ENCODE measurements around the gene FNDC3A.

Gene FNDC3A

DNA sequence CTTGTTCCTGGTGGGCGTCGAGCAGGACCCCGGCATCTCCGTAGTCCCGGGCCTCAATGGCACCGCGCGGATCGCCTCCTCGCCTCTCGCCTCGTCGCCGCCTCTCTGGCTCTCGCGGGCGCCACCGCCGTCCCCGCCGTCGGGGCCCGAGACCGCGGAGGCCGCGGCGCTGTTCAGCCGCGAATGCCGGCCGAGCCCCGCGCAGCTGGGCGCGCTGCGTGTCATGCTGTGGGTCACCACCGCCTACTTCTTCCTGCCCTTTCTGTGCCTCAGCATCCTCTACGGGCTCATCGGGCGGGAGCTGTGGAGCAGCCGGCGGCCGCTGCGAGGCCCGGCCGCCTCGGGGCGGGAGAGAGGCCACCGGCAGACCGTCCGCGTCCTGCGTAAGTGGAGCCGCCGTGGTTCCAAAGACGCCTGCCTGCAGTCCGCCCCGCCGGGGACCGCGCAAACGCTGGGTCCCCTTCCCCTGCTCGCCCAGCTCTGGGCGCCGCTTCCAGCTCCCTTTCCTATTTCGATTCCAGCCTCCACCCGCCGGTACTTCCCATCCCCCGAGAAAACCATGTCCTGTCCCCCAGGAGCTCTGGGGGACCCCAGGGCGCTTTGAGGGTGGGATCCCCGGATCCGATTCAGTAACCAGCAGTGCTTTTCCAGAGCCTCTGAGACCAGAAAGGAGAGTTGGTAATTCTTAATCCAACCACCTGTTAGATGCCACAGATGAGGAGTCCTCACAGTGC, 245.3 kb downstream of the FNDC3A start:
- no peak for DNase-seq

GRCh38 chr13:49221590-49221965, 245.9 kb downstream of the FNDC3A start:
- no peak for DNase-seq

DNA sequence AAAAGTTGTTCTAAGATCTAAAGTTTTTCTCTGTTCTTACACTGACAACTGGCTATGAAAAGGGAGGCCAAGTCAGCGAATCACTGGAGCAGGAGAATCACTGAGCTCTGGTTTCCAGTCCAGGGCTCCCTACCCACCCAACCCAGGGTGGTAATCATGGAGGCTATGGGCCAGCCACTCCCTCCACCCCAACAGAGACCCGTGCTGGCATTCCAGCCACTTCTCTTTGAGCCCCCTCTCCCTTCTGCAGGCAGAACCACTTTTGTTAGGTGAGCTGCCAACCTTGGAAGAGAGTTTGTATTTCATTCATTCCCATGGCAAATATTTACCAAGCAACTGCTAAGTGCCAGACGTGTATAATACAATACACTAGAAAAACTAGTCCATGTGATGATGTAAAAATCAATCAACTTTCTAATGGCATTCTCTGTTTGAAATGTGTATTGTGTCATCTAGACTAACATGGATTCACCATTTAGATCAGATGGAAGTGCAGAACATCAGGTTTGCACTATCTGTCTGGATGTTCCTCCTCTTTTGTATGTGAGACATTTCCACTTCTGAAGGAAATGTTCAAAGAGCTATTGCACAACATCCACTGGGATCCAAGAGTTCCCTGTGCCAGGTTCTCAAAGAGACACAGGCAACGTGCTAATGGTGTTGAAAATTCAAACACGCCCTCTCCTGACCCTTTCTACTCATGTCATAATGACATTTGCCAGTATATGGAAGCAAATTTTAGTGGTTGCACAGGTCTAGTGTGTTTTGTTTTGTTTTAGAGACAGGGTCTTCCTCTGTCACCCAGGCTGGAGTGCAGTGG, 249.7 kb downstream of the FNDC3A start:
- DNase-seq: no peak

- DNase-seq: no peak
Measured at GRCh38 chr13:49226613-49227012, 250.9 kb downstream of the FNDC3A start.

GRCh38 chr13:49234741-49235140, 259.0 kb downstream of the FNDC3A start:
- DNase-seq: no peak

DNA sequence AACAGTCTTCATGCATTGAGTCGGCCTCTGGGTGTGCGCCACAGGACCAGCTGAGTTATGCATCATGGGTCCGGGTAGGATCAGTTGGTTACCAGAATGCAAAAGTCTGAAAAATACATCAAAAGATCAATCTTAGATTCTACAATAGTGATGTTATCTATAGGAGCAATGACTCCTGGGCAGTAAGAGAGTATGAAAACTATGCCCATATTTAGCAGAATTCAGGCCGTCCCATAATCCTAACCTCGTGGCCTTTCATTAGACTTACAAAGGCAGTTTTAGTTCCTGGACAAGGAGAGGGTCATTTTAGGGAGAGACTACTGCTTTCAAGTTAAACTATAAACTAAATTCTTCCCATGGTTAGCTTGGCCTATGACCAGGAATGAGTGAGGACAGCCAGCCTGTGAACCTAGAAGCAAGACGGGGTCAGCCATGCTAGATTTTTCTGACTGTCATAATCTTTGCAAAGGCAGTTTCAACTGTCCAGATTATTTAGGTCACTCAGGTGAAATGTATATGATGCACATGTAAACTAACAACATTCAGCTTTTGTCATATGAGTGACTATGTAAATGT, 260.2 kb downstream of the FNDC3A start:
- DNase-seq: no peak

DNA sequence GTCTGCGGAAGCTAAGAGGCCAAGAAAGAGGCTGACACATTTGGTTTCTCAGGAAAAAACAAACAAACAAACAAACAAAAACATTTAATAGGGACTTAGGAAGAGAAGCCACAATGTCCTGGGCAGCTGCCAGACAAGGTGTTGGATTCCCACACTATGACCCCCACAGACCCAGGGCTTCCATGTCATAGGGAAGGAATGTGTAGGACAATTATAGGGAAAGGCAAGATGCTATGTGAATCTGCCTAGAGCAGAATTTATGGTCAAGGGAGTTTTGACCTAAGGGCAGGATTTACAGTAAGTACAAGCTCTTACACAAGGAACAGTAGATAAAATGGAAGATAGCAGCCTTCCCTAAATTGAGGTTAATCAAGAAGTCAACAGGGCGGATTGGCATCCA, 262.9 kb downstream of the FNDC3A start:
- no peak for DNase-seq

GRCh38 chr13:49240017-49240416, 264.3 kb downstream of the FNDC3A start:
- DNase-seq: no peak

- no peak for DNase-seq
Measured at GRCh38 chr13:49241296-49241695, 265.6 kb downstream of the FNDC3A start.

DNA sequence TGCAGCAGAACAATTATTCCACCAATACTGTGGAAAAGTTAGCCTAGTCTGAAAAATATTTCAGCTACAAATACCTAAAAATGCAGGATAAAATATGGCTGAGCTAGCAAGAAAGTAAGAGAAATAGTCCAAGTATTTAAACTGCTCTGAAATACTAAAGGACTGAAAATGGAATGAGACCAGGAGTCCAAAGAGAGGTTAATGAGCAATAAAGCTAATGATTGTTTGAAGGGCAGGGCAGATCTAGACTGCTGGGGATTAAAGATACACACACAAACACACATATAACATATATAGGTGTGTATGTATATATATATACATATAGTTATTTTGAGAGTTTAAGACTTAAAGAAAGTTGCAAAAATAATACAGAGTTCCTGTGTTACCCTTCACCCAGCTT, 269.4 kb downstream of the FNDC3A start:
- no peak for DNase-seq

- no peak for DNase-seq
Measured at GRCh38 chr13:49246850-49247642, 271.3 kb downstream of the FNDC3A start.

DNA sequence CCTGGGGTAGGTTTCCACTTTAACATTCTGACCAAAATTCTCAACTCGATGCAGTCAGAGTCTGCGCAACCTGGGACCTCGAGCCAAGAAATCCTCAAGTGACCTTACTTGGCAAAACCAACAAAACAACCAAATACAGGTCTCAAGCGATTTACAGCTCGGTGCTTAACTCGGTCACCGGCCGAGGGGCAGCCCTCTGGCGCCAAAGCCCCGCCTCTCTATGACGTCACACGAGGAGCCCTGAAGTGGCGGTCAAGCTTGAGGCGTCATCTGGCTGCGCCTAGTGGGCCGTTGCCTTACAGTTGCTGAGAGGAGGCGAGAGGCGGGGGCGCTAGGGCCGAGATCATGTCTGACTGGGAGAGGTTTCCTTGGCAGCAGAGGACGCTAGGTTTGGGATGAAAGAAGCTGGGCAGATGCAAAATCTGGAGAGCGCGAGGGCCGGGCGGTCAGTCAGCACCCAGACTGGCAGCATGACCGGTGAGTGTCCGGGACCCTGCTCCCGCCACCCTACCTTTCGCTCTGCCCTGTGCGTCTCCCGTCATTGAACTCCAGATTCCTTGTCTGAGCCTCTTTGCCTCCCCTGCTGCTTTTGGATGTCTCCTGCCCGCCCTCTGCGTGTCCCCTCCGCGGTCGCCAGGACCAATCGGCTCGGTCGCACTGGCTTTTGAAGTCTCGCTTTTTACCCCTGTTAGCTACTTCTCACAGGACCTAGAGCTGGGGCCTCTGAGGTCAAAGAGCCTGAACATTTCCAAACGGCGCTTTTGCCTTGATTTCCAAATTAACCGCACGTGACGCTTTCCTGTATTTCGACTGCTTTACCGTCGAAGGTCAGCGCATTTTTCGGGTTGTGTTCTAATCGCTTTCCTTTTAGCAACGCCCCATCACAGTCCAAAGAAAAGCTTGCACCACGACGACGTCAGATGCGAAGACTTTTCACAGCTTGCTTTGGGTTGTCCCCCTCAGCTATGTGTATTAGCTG, 272.2 kb downstream of the FNDC3A start, which contains the start of gene CDADC1:
Gene CDADC1 (plus strand): TSS at position 283 of the 979 bp plus-strand sequence. CDS start 113 bp downstream, at position 396.
- peak; percentile 98 for DNase-seq

DNA sequence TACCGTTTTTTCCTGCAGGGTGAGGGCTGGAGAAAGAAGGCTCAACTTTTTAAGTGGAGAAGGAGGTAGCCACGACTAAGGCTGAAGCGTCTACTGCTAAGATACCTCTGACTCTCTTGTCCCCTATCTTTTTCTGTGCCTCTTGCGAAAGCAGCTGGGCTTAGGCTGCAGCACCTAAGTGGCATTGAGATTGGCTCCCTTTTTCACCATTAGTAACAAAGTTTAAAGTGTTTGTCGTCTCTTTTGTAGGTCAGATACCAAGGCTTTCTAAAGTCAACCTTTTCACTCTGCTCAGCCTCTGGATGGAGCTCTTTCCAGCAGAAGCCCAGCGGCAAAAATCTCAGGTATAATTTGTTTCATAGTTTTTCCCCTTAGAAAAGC, 272.9 kb downstream of the FNDC3A start:
- no peak for DNase-seq

DNA sequence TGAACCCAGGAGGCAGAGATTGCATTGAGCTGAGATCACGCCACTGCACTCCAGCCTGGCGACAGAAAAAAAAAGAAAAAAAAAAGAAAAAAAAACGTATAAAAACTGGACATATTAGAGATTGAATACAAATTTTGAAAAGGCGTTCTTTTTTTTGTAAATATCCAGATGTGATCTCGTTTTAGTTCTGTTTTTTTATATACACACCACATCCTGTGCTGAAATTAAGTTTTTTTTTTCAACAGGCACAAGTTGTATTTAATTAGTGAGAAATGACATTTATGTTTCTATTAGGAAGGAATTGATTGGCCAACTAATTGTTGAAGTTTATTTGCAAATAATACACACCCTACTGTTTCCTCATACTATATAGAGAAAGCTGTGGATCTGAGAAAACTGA, 275.6 kb downstream of the FNDC3A start:
- no peak for DNase-seq

DNA sequence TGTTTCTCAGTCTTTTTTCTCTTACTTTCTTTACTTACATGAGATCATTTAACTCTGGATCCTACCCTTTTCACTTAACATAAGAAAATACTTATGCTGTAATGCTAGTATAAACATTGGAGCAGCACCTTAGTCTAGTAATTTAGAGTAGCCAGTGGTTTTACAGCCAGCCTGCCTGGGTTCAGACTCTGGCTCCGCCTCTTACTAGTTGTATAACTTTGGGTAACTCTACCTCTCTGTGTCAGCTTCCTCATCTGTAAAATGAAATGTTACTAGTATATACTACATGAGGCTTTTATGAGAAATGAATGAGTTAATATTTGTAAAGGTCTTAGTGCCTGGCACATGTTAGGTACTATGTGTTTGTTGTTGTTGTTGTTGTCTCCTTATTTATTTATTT, 277.6 kb downstream of the FNDC3A start:
- no peak for DNase-seq

DNA sequence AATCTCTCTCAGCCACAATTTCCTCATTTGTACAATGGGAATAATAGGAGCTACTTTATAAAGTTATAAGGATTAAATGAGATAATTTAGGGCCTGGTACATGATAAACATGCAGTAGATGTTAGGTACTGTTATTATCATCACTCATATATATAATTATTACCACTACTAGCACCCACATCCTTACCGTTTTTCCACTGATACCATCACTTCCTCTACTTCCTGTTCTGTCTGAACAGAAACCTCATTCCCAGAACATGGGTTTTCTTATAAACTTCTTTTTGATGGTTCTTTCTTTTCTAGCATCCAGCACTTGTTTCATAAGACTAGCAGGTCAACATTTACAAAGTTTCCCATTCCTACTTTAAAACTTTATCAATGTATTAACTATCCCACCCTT, 278.3 kb downstream of the FNDC3A start:
- no peak for DNase-seq

GRCh38 chr13:49256841-49257240, 281.1 kb downstream of the FNDC3A start:
- no peak for DNase-seq

- DNase-seq: no peak
Measured at GRCh38 chr13:49258089-49258796, 282.5 kb downstream of the FNDC3A start.
